Measurements from ENCODE around the gene TRIM8.

The TRIM8 gene

DNA sequence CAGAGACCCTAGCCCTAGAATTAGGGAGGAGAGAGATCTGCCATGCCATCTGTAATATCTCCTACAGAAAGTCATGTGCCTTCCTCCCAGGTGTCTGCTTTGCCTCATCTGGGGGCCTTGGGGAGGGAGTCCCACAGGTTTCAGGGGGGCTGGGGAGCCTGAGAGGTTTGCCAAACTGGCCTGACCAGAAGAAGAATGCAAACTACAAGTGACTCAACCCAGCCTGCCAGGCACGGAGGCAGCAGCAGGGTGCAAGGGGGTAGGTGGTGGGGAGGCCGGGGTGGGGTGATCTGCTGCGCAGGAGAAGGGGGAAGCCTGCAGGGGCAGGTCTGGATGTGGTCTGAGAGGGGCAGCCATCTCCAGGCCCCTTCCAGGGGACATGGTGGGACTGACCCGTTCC lies 9.6 kb upstream of the TRIM8 start:
- no peak for DNase-seq

GRCh38 chr10:102635377-102635776 lies 8.9 kb upstream of the TRIM8 start:
- DNase-seq, result no peak

DNA sequence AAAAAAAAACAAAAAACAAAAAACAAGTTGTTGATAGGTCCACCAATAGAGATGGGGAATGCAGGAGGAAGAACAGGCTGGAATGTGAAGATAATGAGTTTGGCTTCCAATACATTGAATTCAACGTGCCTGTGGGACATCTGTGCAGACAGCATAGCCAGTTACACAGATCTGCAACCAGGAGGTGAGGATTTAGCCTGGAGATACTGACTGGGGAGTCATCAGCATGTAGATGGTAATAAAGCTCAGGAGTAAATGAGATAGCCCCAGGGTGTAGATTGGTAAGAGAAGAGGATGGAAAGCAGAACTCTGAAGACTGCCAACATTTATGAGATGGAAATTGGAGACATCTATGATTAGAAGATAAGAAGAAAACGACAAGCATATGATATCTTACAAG lies 4.7 kb upstream of the TRIM8 start:
- DNase-seq, result no peak

GRCh38 chr10:102641402-102641801 lies 2.9 kb upstream of the TRIM8 start:
- no peak for DNase-seq

- peak; percentile 94 for DNase-seq
These were observed 2.2 kb upstream of the TRIM8 start for GRCh38 chr10:102641880-102642735.

GRCh38 chr10:102642736-102643335 lies 1.4 kb upstream of the TRIM8 start:
- no peak for DNase-seq

GRCh38 chr10:102643336-102644065 lies 778 bp upstream of the TRIM8 start:
- DNase-seq, result peak; percentile 58

- DNase-seq, result peak; percentile 88
These were observed 538 bp downstream of the TRIM8 start for GRCh38 chr10:102644646-102645387.

GRCh38 chr10:102645388-102645740 lies 1.1 kb downstream of the TRIM8 start:
- DNase-seq, result peak; percentile 46

- no peak for DNase-seq
These were observed 1.7 kb downstream of the TRIM8 start for GRCh38 chr10:102645741-102646609.

GRCh38 chr10:102646610-102647442 lies 2.5 kb downstream of the TRIM8 start:
- peak; percentile 53 for DNase-seq

DNA sequence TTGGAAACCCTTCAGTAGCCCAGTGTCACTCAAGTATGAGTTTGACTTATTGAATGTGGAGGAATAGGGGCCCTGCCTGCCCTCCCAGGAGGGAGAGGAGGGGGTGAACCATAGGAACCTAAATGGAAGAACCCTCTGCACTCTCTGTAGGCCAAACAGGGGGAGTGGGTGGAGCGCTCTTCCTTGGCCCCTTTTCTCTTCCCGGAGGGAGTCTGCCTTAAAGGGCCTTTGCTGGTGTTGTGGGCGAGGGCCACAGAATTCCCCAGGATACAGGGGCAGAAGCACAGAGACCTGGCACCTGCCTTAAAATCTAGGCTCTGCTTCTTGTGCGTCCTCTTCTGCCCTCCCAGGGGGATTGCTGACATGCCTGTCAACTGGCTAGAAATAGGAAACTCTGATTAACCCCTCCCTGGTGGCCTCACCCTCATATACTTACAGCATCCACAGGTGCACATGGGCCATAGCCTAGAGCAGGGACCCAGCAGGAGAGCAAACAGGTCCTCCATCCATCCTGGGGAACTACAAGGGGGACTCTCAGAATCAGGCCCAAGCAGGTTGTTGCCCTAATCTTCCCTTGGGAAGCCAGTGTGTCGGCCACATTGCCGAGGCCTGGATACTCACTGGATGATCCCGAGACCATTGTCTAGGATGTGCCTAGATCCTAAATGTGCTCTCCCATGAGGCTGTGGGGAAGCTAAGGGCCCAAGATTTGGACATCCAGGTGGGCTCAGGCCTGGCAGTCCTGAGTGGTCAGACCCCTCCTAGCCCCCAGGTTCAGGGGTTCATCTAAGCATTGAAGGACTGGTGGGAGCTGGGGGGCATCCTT lies 3.4 kb downstream of the TRIM8 start:
- DNase-seq, result no peak

- no peak for DNase-seq
These were observed 4.1 kb downstream of the TRIM8 start for GRCh38 chr10:102648269-102648888.

DNA sequence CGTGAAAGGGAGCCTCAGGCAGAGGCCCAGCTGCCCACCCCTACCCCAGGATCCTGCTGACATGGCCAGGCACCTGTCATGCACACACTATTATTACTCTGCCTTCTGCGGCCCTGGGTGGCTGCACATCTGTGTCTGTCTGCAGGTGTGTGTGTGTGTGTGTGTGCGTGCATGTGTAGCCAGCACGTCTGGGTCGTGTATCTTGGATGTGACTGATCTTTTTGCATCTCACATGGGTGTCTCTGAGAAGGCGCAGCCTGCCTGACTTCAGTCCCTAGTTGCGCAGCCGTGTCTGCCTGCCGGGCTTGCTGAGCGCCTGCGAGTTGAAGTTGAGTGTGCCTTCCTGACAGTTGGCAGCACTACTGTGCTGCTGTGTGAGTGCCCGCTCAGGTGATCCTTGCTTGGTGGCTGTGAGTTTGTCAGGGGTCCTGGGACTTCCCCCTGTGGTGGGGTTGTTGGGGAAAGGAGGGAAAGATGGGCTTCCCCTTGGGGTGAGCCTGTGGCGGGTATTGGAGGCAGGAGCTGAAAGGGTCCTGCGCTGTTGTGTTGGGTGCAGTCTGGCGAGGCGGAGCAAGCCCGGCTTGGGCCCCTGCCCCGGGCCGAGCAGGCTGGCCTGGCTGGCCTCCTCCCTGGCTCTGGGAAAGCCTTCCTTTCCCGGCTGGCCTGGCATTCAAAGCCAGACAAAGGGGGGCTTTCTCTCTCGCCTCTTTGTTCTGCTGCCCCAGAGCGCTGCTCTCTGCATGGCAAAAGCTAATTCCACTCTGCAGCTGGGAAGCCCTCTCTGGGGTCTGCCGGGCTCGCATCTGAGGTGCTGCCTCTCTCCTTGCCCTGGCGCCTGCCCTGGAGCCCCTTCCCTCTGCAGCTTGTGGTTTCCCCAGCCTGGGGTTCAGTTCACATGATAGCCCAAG lies 4.9 kb downstream of the TRIM8 start:
- DNase-seq, result no peak

DNA sequence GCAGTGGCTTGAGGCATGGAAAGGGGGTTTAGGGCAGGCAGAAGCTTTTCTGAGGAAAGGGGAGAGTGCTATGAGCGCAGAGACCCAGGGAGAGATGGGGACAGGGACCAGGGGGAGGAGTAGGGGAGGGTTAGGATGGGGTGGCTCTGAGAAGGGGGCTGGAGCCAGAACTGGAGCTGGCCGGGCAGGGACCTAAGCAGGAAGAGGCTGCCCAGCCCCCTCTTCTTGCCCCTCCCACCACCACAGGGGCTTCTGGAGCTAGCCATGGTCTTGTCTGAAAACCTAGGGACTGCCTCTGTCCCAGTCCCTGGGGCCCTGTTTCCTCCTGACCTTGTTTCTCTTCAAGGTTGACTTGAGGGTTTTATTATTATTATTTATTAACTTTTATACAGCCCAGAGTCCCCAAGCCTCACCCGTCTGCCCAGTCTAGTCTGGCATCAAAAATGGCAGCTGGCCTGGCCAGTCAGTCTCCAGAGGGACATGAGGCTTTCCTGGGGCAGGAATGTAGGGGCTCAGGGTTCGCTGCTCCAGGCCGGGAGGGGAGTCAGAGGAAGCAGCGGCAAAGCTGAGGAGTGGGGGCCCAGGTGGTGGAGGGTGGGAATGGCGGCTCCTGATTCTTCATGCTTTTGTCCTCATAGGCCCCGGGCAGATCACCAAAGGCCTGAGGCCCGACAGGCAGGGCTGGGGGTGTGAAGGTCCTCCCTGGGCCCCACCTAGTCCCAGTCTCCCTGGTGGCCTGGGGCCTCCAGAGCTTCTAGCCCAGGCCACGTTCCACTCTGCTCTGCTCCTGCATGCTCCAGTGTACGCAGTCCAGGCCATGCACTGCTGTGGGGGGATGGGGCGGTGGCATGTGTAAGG lies 5.7 kb downstream of the TRIM8 start:
- no peak for DNase-seq

DNA sequence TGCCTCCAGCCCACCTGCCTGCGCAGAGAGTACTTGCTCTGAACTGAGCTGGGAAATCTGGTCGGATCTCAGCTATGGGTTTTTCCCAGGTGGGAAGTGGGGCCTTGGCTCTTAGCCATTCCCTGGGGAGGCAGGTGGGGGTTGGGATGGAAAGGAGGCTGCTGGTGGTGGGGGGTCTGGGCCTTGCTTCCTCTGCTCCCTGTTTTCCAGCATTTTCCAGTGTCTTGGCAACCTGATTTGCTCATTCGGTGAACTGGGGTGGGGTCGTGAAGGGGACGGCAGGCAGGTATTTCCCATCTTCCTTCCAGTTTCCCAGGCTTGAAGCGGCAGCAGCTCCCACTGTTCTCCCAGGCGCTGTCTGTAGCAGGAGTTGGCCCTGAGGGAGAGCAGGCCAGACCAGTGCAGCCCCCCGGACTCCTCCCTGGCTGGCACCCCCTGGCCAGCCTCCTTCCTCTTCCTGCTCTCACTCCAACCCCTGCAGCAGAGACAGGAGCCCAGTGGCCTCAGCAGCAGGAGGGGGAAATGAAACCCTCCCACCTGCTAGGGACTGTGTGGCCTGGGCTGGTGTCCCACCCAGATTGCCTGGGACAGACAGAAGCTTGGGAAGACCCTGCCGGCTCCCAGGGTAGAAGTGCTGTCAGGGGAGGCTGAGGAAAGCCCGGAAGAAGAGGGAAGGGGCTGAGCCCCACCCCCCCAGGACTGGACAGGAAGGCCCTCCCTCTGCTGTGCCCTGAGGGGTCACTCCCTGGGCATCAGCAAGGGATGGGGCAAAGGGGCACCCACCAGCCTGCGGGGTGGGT lies 6.6 kb downstream of the TRIM8 start:
- no peak for DNase-seq
